Measurements from ENCODE around the gene MDM2. TPM values are rescaled to one million over a fixed set of nuclear protein-coding genes. Genes with fewer than 3 reads are reported as not detected.

MDM2 gene
- total and polyA plus RNA-seq, 2 of the 8 experiments (the other 6 are each of a cell fraction or from before 2014, with no cell fraction given): 15.1 to 115 TPM

GRCh38 chr12:68807576-68808387, at the start of gene MDM2 (continued):
- TF ChIP-seq SAP30 (IDR thresholded peaks at IDR 0.05; ENCODE audit: insufficient read depth, insufficient replicate concordance, low read length) (peak; percentile 47), NRF1 (IDR thresholded peaks at IDR 0.05; ENCODE audit: low read depth, low read length) (no peak), CHD7 (IDR thresholded peaks at IDR 0.05; ENCODE audit: insufficient replicate concordance, low read length) (no peak), ATF2 (IDR thresholded peaks at IDR 0.05; ENCODE audit: low read length) (no peak), KDM5A (IDR thresholded peaks at IDR 0.05; ENCODE audit: low read length) (no peak), SP4 (IDR thresholded peaks at IDR 0.05; ENCODE audit: low read length) (peak; percentile 79; the same call in 1 of the 2 replicates), TBP (IDR thresholded peaks at IDR 0.05; ENCODE audit: low read depth, low read length) (peak; percentile 88), CREB1 (IDR thresholded peaks at IDR 0.05) (0 out of 2 replicates have a peak, but pooled peaks have one; percentile 58)

Data from H1 (cell line).